ENCODE data around the gene UBA52.
"Not testable (repeated sequence)": the region's sequence is repeated elsewhere in the genome, so short reads cannot be mapped to it uniquely, and the experiment has no call there.

Gene UBA52

GRCh38 chr19:18557411-18558201 lies 14.1 kb upstream of the UBA52 start, which contains the start of gene KXD1:
TSS of gene KXD1 (plus strand) at chr19:18557870. CDS start at chr19:18562057, 4,187 bp downstream.
- peak; percentile 88 to 97 (median 95) for DNase-seq (ENCODE audit: low read depth in 3 of 3)

GRCh38 chr19:18558202-18558555 lies 13.5 kb upstream of the UBA52 start:
- DNase-seq (ENCODE audit: low read depth in 3 of 3) = no peak

- DNase-seq (ENCODE audit: low read depth in 3 of 3) = no peak
Measured at GRCh38 chr19:18558604-18559003, 13.1 kb upstream of the UBA52 start.

- DNase-seq (ENCODE audit: low read depth in 3 of 3) = no peak
Measured at GRCh38 chr19:18559685-18560084, 12.0 kb upstream of the UBA52 start.

- DNase-seq (ENCODE audit: low read depth in 3 of 3) = no peak
Measured at GRCh38 chr19:18562086-18562485, 9.6 kb upstream of the UBA52 start.

GRCh38 chr19:18566953-18567352 lies 4.7 kb upstream of the UBA52 start:
- no peak for DNase-seq (ENCODE audit: low read depth in 3 of 3)

- no peak for DNase-seq (ENCODE audit: low read depth in 3 of 3)
Measured at GRCh38 chr19:18568367-18568766, 3.3 kb upstream of the UBA52 start.

GRCh38 chr19:18574691-18575291 lies 3.1 kb downstream of the UBA52 start:
- no peak for DNase-seq (ENCODE audit: low read depth in 3 of 3)

- no peak for DNase-seq (ENCODE audit: low read depth in 3 of 3)
Measured at GRCh38 chr19:18576383-18576782, 4.7 kb downstream of the UBA52 start.

- no peak for DNase-seq (ENCODE audit: low read depth in 3 of 3)
Measured at GRCh38 chr19:18577365-18577914, 5.8 kb downstream of the UBA52 start.

GRCh38 chr19:18580311-18580710 lies 8.7 kb downstream of the UBA52 start:
- no peak for DNase-seq (ENCODE audit: low read depth in 3 of 3)

- DNase-seq (ENCODE audit: low read depth in 3 of 3) = no peak
Measured at GRCh38 chr19:18586306-18586705, 14.6 kb downstream of the UBA52 start.

- no peak for DNase-seq (ENCODE audit: low read depth in 3 of 3)
Measured at GRCh38 chr19:18587561-18587960, 15.9 kb downstream of the UBA52 start.

GRCh38 chr19:18587962-18588610 lies 16.4 kb downstream of the UBA52 start:
- no peak for DNase-seq (ENCODE audit: low read depth in 3 of 3)

GRCh38 chr19:18588611-18589379 lies 17.1 kb downstream of the UBA52 start, which contains the start of gene REX1BD:
TSS of gene REX1BD (plus strand) at chr19:18588798. CDS start at chr19:18588802, 4 bp downstream.
- peak; percentile 85 to 88 (median 87) for DNase-seq (ENCODE audit: low read depth in 3 of 3)

GRCh38 chr19:18589380-18590272 lies 18.0 kb downstream of the UBA52 start:
- DNase-seq (ENCODE audit: low read depth in 3 of 3) = peak in 1 of 3 experiments; percentile 37

GRCh38 chr19:18590273-18591272 lies 18.9 kb downstream of the UBA52 start:
- DNase-seq (ENCODE audit: low read depth in 3 of 3) = no peak

GRCh38 chr19:18591735-18592385 lies 20.2 kb downstream of the UBA52 start:
- no peak for DNase-seq (ENCODE audit: low read depth in 3 of 3)

GRCh38 chr19:18592732-18593131 lies 21.1 kb downstream of the UBA52 start:
- DNase-seq (ENCODE audit: low read depth in 3 of 3) = not testable (repeated sequence)

Data from stimulated activated CD4-positive, alpha-beta T cell treated with anti-CD3 and anti-CD28 coated beads, TNF-alpha, amount 100 ng/mL, for 4 hours (primary cell).